Ovary (tissue), 9 donors: ENCODE results near the gene MED8. TPM values are rescaled to one million over a fixed set of nuclear protein-coding genes. Genes with fewer than 3 reads are reported as not detected.

Experiments
- DNase-seq, 5 donors: peaks; one replicate each; pipeline ENCODE4 v3.0.0-alpha.2; 2019 to 2020
- H3K27ac ChIP-seq, 2 donors: fragments of 200-600 bp; one replicate each; pipeline versions ENCODE4 v1.5.1 to v1.8.0; 2019 to 2022
- H3K27me3 ChIP-seq: fragments of 200-600 bp; one replicate; pipeline ENCODE4 v1.8.0; 2022
- H3K36me3 ChIP-seq: fragments of 200-600 bp; sonication (generic); one replicate; pipeline ENCODE4 v1.5.1; 2019
- H3K4me1 ChIP-seq: one replicate; pipeline ENCODE4 v1.8.1; 2013; ENCODE audit warnings: mild to moderate bottlenecking, moderate library complexity; ENCODE audit not compliant: insufficient read depth
- H3K4me3 ChIP-seq: fragments of 200-600 bp; sonication (generic); one replicate; pipeline ENCODE4 v1.5.1; 2017
- H3K9me3 ChIP-seq, 2 donors: fragments of 200-600 bp in 1 of 2; sonication (generic) in 1 of 2; one replicate each; pipeline versions ENCODE4 v1.5.1 to v1.8.1; 2013 to 2019; ENCODE audit warnings: mild to moderate bottlenecking in 1 of 2, moderate library complexity in 1 of 2
- EP300 ChIP-seq: sonication (generic); formaldehyde crosslinking; IDR thresholded peaks from one replicate; pipeline ENCODE4 v1.6.1; 2017; ENCODE audit warnings: antibody characterized with exemption
- POLR2A ChIP-seq: fragments of 450-650 bp; IDR thresholded peaks from one replicate; pipeline ENCODE4 v1.6.1; 2017; ENCODE audit warnings: antibody characterized with exemption, mild to moderate bottlenecking, moderate library complexity
- WGBS, 3 donors: extraction: QIAGEN DNeasy Blood & Tissue Kit in 1 of 3; methylation state at CpG; one replicate each; pipeline versions ENCODE4 v1.1.5 to v1.1.7; 2013 to 2017; 5-methylcytosine and 5-hydroxymethylcytosine counted together
- intact Hi-C, 4 donors: fragments of 100-400 bp; cut with DNase I; formaldehyde crosslinking; loops; one replicate each; pipeline versions ENCODE4 v1.11.0 to v1.15.1; 2022 to 2023
- polyA plus RNA-seq, 2 donors: library from polyadenylated mRNA; stranded (reverse); fragments of 200-250 nt in 1 of 2; fragments of 350-450 nt in 1 of 2; fragmentation: Illumina TruSeq in 1 of 2; extraction: RNeasy Lipid Tissue Mini Kit (QIAGEN cat#74804) in 1 of 2; gene quantifications; one replicate each; pipeline ENCODE4 v1.2.3, GENCODE V29; 2013 to 2014
- total RNA-seq, 7 donors: library from RNA; depleted of rRNA in 2 of 7; stranded (reverse); fragments of >200 nt in 2 of 7; fragmentation: NEBNext Ultra II Directional in 3 of 7; extraction: Animal tissue kit (Norgen Biotek cat#: 25700) in 3 of 7; gene quantifications; one replicate each; pipeline versions ENCODE4 v1.1.0 to v1.2.4, GENCODE V29; 2016 to 2023
- TF ChIP-seq, protein P1 (sequence below), 3 donors: fragments of 450-650 bp in 2 of 3; fragments of 200-600 bp in 1 of 3; IDR thresholded peaks; one replicate each; pipeline versions ENCODE4 v1.5.1 to v1.8.0; 2016 to 2022; ENCODE audit warnings: antibody characterized with exemption in 3 of 3, mild to moderate bottlenecking in 1 of 3
- donor health status: DM: no; HTN: no; CAD: no; lungs with moderate emphysema.
- donor health status: DM: no; HTN: no; CAD: no.
- donor health status: Bipolar disorder and iron deficiency.
- donor health status: DM: yes; HTN: yes; CAD: no.
- donor health status: DM: no; HTN: no; CAD: no.
- donor health status: DM: yes; HTN: yes; CAD: no.

Gene MED8
- total and polyA plus RNA-seq, 9 donors: 13.7 to 40.0 (median 26.0) TPM

- 74 to 82% (median 74%) methylated on average over 9 of the region's 9 CpGs for WGBS, 3 donors
- intact Hi-C loops: no loop called here
- no peak for DNase-seq
Observed at GRCh38 chr1:43427941-43428340, 38.3 kb upstream of the MED8 start.

GRCh38 chr1:43427524-43427923 is 37.9 kb upstream of the MED8 start:
- intact Hi-C loops: no loop called here
- H3K36me3 ChIP-seq: no peaks in the 10 kb centered on the region
- WGBS, 3 donors: 80 to 86% (median 85%) methylated on average over 14 of the region's 14 CpGs

More at GRCh38 chr1:43427941-43428340, 38.3 kb upstream of the MED8 start:
- H3K36me3 ChIP-seq: no peaks in the 10 kb centered on the region
- no peaks in the 10 kb centered on the region for H3K9me3 ChIP-seq
- H3K27me3 ChIP-seq: no peaks in the 10 kb centered on the region
- H3K4me1 ChIP-seq: no peaks in the 10 kb centered on the region
- no peak overlapping the region for H3K27ac ChIP-seq
- no peak overlapping the region for H3K4me3 ChIP-seq
- no peak for TF ChIP-seq POLR2A
- TF ChIP-seq, protein P1, sequence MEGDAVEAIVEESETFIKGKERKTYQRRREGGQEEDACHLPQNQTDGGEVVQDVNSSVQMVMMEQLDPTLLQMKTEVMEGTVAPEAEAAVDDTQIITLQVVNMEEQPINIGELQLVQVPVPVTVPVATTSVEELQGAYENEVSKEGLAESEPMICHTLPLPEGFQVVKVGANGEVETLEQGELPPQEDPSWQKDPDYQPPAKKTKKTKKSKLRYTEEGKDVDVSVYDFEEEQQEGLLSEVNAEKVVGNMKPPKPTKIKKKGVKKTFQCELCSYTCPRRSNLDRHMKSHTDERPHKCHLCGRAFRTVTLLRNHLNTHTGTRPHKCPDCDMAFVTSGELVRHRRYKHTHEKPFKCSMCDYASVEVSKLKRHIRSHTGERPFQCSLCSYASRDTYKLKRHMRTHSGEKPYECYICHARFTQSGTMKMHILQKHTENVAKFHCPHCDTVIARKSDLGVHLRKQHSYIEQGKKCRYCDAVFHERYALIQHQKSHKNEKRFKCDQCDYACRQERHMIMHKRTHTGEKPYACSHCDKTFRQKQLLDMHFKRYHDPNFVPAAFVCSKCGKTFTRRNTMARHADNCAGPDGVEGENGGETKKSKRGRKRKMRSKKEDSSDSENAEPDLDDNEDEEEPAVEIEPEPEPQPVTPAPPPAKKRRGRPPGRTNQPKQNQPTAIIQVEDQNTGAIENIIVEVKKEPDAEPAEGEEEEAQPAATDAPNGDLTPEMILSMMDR (IDR thresholded peaks at IDR 0.05): no peak
- TF ChIP-seq EP300: no peak

GRCh38 chr1:43426221-43426620 is 36.6 kb upstream of the MED8 start:
- intact Hi-C loops: no loop called here
- H3K4me1 ChIP-seq: no peaks in the 10 kb centered on the region
- H3K27ac ChIP-seq: no peak overlapping the region
- no peaks in the 10 kb centered on the region for H3K36me3 ChIP-seq
- no peaks in the 10 kb centered on the region for H3K27me3 ChIP-seq
- TF ChIP-seq, protein P1 (IDR thresholded peaks at IDR 0.05): no peak
- H3K9me3 ChIP-seq: no peaks in the 10 kb centered on the region
- no peak for DNase-seq
- no peak overlapping the region for H3K4me3 ChIP-seq
- WGBS, 3 donors: 88 to 93% (median 88%) methylated on average over 11 of the region's 11 CpGs

More at GRCh38 chr1:43427524-43427923, 37.9 kb upstream of the MED8 start:
- H3K27ac ChIP-seq: no peak overlapping the region
- no peak for DNase-seq
- TF ChIP-seq, protein P1 (IDR thresholded peaks at IDR 0.05): no peak
- no peak for TF ChIP-seq POLR2A
- no peak for TF ChIP-seq EP300
- no peak overlapping the region for H3K4me3 ChIP-seq
- no peaks in the 10 kb centered on the region for H3K9me3 ChIP-seq
- no peaks in the 10 kb centered on the region for H3K4me1 ChIP-seq
- H3K27me3 ChIP-seq: no peaks in the 10 kb centered on the region

GRCh38 chr1:43425045-43425444 is 35.4 kb upstream of the MED8 start:
- Histone ChIP-seq H3K9me3 (no peaks in the 10 kb centered on the region), H3K27me3 (no peaks in the 10 kb centered on the region), H3K4me1 (no peaks in the 10 kb centered on the region), H3K36me3 (no peaks in the 10 kb centered on the region), H3K27ac (no peak overlapping the region), H3K4me3 (no peak overlapping the region)
- intact Hi-C loops: no loop called here
- no peak for DNase-seq
- TF ChIP-seq POLR2A: no peak
- TF ChIP-seq EP300: no peak
- TF ChIP-seq, protein P1 (IDR thresholded peaks at IDR 0.05): no peak
- WGBS, 3 donors: 76 to 81% (median 80%) methylated on average over 4 of the region's 4 CpGs
